Ishikawa (cell line): ENCODE data around the gene DBT.

Experiments
- CEBPB ChIP-seq: IDR thresholded peaks from 2 replicates; pipeline ENCODE4 v1.6.1; 2012
- EGR1 ChIP-seq: IDR thresholded peaks from 2 replicates; pipeline ENCODE4 v1.6.1; 2012
- EP300 ChIP-seq: IDR thresholded peaks from 2 replicates; pipeline ENCODE4 v1.6.1; 2012; ENCODE audit warnings: borderline replicate concordance
- FOXM1 ChIP-seq: IDR thresholded peaks from 2 replicates; pipeline ENCODE4 v1.6.1; 2012; ENCODE audit warnings: low read depth, borderline replicate concordance
- NFIC ChIP-seq: IDR thresholded peaks from 2 replicates; pipeline ENCODE4 v1.6.1; 2012
- TAF1 ChIP-seq: IDR thresholded peaks from 2 replicates; pipeline ENCODE4 v1.6.1; 2012; ENCODE audit warnings: low read depth, mild to moderate bottlenecking
- TCF12 ChIP-seq: IDR thresholded peaks from 2 replicates; pipeline ENCODE4 v1.6.1; 2012; ENCODE audit warnings: low read depth
- TEAD4 ChIP-seq: IDR thresholded peaks from 2 replicates; pipeline ENCODE4 v1.6.1; 2012

GRCh38 chr1:100298512-100298911 is 48.9 kb upstream of the DBT start:
- TF ChIP-seq EP300 (no peak), TEAD4 (no peak), CEBPB (no peak), NFIC (no peak), TAF1 (no peak), TCF12 (no peak), EGR1 (no peak), FOXM1 (no peak)
